Activated T-helper 2 cell treated with anti-CD3 and anti-CD28 coated beads, Interferon-gamma antibody, Interleukin-2, Interleukin-4, amounts not matched to agents 10 μg/mL and 5 μg/mL and 100 μg/mL, durations not matched to agents 14 hours and 24 hours and 36 hours (primary cell): ENCODE measurements around the gene PLCZ1. TPM values are rescaled to one million over a fixed set of nuclear protein-coding genes. Genes with fewer than 3 reads are reported as not detected.
"Not testable (repeated sequence)": the region's sequence is repeated elsewhere in the genome, so short reads cannot be mapped to it uniquely, and the experiment has no call there.

Source experiments
- DNase-seq: peaks from one replicate; pipeline ENCODE4 v3.0.0; 2021; ENCODE audit warnings: low spot score
- H3K27ac Mint-ChIP-seq: one replicate; pipeline ENCODE4 v1.8.0; 2021; ENCODE audit warnings: mixed read lengths
- H3K27me3 Mint-ChIP-seq: one replicate; pipeline ENCODE4 v1.8.0; 2021; ENCODE audit warnings: low read depth, mixed read lengths
- H3K36me3 Mint-ChIP-seq: one replicate; pipeline ENCODE4 v1.8.0; 2021; ENCODE audit warnings: low read depth, mixed read lengths
- H3K4me1 Mint-ChIP-seq: one replicate; pipeline ENCODE4 v1.8.0; 2021; ENCODE audit warnings: low read depth, mixed read lengths
- H3K4me3 Mint-ChIP-seq: one replicate; pipeline ENCODE4 v1.8.0; 2021; ENCODE audit warnings: low read depth, mild to moderate bottlenecking, moderate library complexity, mixed read lengths
- H3K9me3 Mint-ChIP-seq: one replicate; pipeline ENCODE4 v1.8.0; 2021; ENCODE audit warnings: mixed read lengths
- intact Hi-C: fragments of 100-400 bp; cut with micrococcal nuclease; formaldehyde crosslinking; loops from one replicate; pipeline ENCODE4 v1.15.1; 2023
- total RNA-seq: library from RNA; stranded (reverse); gene quantifications from 2 replicates; pipeline ENCODE4 v1.2.3, GENCODE V29; 2022

Gene PLCZ1, protein sequence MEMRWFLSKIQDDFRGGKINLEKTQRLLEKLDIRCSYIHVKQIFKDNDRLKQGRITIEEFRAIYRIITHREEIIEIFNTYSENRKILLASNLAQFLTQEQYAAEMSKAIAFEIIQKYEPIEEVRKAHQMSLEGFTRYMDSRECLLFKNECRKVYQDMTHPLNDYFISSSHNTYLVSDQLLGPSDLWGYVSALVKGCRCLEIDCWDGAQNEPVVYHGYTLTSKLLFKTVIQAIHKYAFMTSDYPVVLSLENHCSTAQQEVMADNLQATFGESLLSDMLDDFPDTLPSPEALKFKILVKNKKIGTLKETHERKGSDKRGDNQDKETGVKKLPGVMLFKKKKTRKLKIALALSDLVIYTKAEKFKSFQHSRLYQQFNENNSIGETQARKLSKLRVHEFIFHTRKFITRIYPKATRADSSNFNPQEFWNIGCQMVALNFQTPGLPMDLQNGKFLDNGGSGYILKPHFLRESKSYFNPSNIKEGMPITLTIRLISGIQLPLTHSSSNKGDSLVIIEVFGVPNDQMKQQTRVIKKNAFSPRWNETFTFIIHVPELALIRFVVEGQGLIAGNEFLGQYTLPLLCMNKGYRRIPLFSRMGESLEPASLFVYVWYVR
- total RNA-seq = not detected in 2 replicates

DNA sequence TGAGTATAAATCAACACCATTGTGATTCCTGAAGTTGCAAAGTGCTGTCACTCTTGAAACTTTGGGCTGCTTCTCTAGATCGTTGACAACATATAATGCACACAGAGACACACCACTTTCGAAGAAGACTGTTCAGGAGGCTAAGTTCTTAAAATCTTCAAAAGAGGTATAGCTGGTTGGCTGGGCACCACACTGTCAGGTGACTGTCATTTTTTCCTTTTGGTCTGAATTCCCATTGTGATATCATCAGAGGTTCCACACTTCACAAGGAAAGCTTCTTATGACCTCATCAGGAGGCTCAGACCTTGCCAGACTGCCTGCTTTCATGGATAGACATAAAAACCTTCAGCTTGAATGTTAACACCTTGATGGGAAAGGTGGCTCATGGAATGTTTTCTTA is at the start of gene PLCZ1, which contains the start of gene CAPZA3:
TSS of gene PLCZ1 (minus strand) at position 194 of the 400 bp plus-strand sequence. CDS start 641 bp downstream, outside the sequence.
TSS of gene CAPZA3 (plus strand) at position 301 of the 400 bp plus-strand sequence. CDS start 150 bp downstream, outside the sequence.
- intact Hi-C loops = no loop called here
- Mint-ChIP-seq H3K4me1 (no peaks in the 10 kb centered on the region), H3K9me3 (peaks cover 35% of the 10 kb centered on the region), H3K36me3 (no peaks in the 10 kb centered on the region), H3K27ac (no peak within 1 kb of the TSS), H3K27me3 (no peaks in the 10 kb centered on the region), H3K4me3 (no peak within 1 kb of the TSS)
- no peak for DNase-seq

DNA sequence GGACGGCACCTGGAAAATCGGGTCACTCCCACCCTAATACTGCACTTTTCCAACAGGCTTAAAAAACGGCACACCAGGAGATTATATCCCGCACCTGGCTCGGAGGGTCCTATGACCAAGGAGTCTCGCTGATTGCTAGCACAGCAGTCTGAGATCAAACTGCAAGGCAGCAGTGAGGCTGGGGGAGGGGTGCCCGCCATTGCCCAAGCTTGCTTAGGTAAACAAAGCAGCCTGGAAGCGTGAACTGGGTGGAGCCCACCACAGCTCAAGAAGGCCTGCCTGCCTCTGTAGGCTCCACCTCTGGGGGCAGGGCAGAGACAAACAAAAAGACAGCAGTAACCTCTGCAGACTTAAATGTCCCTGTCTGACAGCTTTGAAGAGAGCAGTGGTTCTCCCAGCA is 47.7 kb upstream of the PLCZ1 start:
- H3K4me3 Mint-ChIP-seq, DNase-seq, H3K4me1 Mint-ChIP-seq, H3K27me3 Mint-ChIP-seq, H3K27ac Mint-ChIP-seq, intact Hi-C loops, H3K36me3 Mint-ChIP-seq: not testable (repeated sequence)
- peaks cover 25% of the 10 kb centered on the region for H3K9me3 Mint-ChIP-seq

DNA sequence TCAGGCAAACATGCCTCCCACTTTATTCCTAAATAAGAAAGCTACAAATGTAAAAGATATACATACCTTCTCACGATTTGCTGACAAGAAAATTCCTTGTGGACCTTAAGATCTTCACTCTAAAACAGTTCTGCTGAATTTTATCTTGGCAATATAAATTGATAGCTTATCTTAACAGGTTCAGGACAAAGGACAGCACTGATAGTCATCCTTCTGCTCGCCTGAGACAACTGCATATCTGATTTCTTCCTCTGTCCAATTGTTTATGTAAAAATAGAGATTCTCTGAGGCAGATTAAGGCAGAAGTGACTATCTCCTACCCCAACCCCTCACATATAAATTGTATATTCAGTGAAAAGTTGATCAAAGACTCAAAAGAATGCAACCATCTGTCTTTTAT is 45.0 kb upstream of the PLCZ1 start:
- intact Hi-C loops = no loop called here
- peaks cover 49% of the 10 kb centered on the region for H3K9me3 Mint-ChIP-seq
- DNase-seq = no peak
- no peak overlapping the region for H3K4me3 Mint-ChIP-seq
- no peaks in the 10 kb centered on the region for H3K36me3 Mint-ChIP-seq
- no peaks in the 10 kb centered on the region for H3K4me1 Mint-ChIP-seq
- H3K27ac Mint-ChIP-seq = no peak overlapping the region
- no peaks in the 10 kb centered on the region for H3K27me3 Mint-ChIP-seq

DNA sequence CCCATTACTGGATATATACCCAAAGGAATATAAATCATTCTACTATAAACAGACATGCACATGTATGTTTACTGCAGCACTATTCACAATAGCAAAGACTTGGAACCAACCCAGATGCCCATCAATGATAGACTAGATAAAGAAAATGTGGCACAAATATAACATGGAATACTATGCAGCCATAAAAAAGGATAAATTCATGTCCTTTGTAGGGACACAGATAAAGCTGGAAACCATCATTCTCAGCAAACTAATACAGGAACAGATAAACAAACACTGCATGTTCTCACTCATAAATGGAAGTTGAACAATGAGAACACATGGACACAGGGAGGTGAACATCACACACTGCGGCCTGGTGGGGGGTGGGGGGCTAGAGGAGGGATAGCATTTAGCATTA is 28.7 kb upstream of the PLCZ1 start:
- H3K4me3 Mint-ChIP-seq, DNase-seq, H3K27me3 Mint-ChIP-seq, H3K36me3 Mint-ChIP-seq, H3K4me1 Mint-ChIP-seq, intact Hi-C loops, H3K27ac Mint-ChIP-seq: not testable (repeated sequence)
- peaks cover 37% of the 10 kb centered on the region for H3K9me3 Mint-ChIP-seq

DNA sequence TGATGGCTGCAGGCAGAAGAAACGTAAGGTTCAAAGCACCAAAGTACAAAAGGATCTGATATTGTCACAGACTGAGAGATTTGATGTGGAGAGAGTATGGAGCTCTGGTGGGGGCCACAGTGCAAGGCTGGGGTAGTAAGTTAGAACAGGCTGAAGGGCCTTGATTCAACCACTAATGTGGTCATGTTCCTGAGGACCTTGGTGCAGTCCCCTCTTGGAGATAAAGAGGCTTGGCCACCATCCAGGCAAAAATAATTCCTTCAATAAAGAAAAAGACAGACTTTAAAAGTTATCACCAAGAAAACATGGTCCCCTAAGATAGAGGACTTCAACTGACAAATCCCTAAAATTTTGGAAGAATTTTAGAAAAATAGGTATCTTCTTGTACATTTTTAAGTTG is 17.5 kb upstream of the PLCZ1 start:
- Mint-ChIP-seq H3K9me3 (peaks cover 3% of the 10 kb centered on the region), H3K27me3 (no peaks in the 10 kb centered on the region), H3K36me3 (no peaks in the 10 kb centered on the region), H3K4me3 (no peak overlapping the region), H3K4me1 (no peaks in the 10 kb centered on the region), H3K27ac (no peak overlapping the region)
- DNase-seq = no peak
- intact Hi-C loops = no loop called here

- H3K36me3 Mint-ChIP-seq = no peaks in the 10 kb centered on the region
- intact Hi-C loops = no loop called here
- no peak for DNase-seq
- peaks cover 3% of the 10 kb centered on the region for H3K9me3 Mint-ChIP-seq
- H3K27ac Mint-ChIP-seq = no peak overlapping the region
- H3K27me3 Mint-ChIP-seq = no peaks in the 10 kb centered on the region
- no peak overlapping the region for H3K4me3 Mint-ChIP-seq
- H3K4me1 Mint-ChIP-seq = no peaks in the 10 kb centered on the region
Measured at GRCh38 chr12:18754124-18754707, 16.4 kb upstream of the PLCZ1 start.

- H3K27ac Mint-ChIP-seq = no peak overlapping the region
- no peak for DNase-seq
- no peaks in the 10 kb centered on the region for H3K36me3 Mint-ChIP-seq
- H3K4me1 Mint-ChIP-seq = no peaks in the 10 kb centered on the region
- H3K4me3 Mint-ChIP-seq = no peak overlapping the region
- H3K27me3 Mint-ChIP-seq = no peaks in the 10 kb centered on the region
- peaks cover 3% of the 10 kb centered on the region for H3K9me3 Mint-ChIP-seq
- intact Hi-C loops = no loop called here
Measured at GRCh38 chr12:18753481-18754123, 15.8 kb upstream of the PLCZ1 start.

DNA sequence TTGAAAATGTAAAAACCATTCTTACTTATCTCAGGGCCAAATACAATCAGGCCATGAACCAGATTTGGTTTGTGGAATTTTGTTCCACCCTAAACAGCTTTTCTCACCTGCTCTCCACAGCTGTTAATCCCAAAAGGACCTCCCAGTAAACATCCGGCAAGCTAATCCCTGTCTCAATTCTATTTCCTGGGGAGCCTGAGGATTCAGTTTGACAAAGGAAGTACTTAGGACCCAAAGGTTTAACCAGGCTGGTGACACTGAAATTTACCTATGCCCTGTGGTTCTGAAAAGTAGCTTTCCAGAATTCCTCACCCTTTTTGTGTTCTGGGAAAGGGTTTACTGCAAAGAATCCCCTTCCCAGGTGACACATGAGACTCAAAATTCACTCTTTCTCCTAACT is 15.1 kb upstream of the PLCZ1 start:
- H3K27ac Mint-ChIP-seq = no peak overlapping the region
- no peaks in the 10 kb centered on the region for H3K36me3 Mint-ChIP-seq
- H3K4me1 Mint-ChIP-seq = no peaks in the 10 kb centered on the region
- H3K27me3 Mint-ChIP-seq = no peaks in the 10 kb centered on the region
- intact Hi-C loops = no loop called here
- peaks cover 3% of the 10 kb centered on the region for H3K9me3 Mint-ChIP-seq
- no peak overlapping the region for H3K4me3 Mint-ChIP-seq
- no peak for DNase-seq

DNA sequence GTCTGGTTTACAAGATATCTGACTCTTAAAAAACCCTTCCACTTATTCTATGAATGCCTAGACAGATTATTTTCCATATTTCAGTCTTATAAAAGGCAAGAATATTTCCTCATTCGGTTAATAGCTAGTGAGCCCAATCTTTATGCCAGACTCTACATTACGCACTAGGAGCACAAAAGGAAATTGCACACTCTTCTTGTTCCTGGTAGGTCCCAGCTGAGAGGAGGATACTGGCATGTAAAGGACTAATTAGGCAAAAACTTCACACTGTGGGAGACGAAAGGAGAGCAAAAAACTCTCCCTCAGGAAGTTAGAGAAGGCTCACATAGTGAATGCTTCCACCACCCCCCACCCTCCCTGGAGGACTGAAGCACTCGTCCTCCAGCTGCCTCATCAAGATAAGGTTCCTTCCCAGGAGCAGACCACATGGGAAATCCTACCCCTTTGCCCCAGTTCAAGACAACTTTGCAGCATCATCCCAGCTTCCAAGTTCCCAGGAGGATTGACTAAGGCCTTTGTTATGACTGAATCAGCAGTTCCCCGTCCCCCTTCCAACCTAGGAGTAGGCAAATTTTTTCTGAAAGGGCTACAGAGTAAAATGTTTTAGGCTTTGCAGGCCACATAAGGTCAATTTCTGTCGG is 14.6 kb upstream of the PLCZ1 start:
- no peak for DNase-seq
- H3K4me3 Mint-ChIP-seq = no peak overlapping the region
- H3K4me1 Mint-ChIP-seq = no peaks in the 10 kb centered on the region
- H3K27ac Mint-ChIP-seq = no peak overlapping the region
- H3K36me3 Mint-ChIP-seq = no peaks in the 10 kb centered on the region
- intact Hi-C loops = no loop called here
- H3K9me3 Mint-ChIP-seq = peaks cover 3% of the 10 kb centered on the region
- H3K27me3 Mint-ChIP-seq = no peaks in the 10 kb centered on the region

GRCh38 chr12:18751866-18752265 is 14.1 kb upstream of the PLCZ1 start:
- no peak overlapping the region for H3K4me3 Mint-ChIP-seq
- DNase-seq = no peak
- H3K27ac Mint-ChIP-seq = no peak overlapping the region
- H3K27me3 Mint-ChIP-seq = no peaks in the 10 kb centered on the region
- intact Hi-C loops = no loop called here
- H3K36me3 Mint-ChIP-seq = no peaks in the 10 kb centered on the region
- no peaks in the 10 kb centered on the region for H3K4me1 Mint-ChIP-seq
- peaks cover 3% of the 10 kb centered on the region for H3K9me3 Mint-ChIP-seq

- no peaks in the 10 kb centered on the region for H3K27me3 Mint-ChIP-seq
- H3K9me3 Mint-ChIP-seq = peaks cover 5% of the 10 kb centered on the region
- H3K36me3 Mint-ChIP-seq = no peaks in the 10 kb centered on the region
- no peak overlapping the region for H3K27ac Mint-ChIP-seq
- DNase-seq = no peak
- no peak overlapping the region for H3K4me3 Mint-ChIP-seq
- no peaks in the 10 kb centered on the region for H3K4me1 Mint-ChIP-seq
- intact Hi-C loops = no loop called here
Measured at GRCh38 chr12:18750085-18750484, 12.3 kb upstream of the PLCZ1 start.

DNA sequence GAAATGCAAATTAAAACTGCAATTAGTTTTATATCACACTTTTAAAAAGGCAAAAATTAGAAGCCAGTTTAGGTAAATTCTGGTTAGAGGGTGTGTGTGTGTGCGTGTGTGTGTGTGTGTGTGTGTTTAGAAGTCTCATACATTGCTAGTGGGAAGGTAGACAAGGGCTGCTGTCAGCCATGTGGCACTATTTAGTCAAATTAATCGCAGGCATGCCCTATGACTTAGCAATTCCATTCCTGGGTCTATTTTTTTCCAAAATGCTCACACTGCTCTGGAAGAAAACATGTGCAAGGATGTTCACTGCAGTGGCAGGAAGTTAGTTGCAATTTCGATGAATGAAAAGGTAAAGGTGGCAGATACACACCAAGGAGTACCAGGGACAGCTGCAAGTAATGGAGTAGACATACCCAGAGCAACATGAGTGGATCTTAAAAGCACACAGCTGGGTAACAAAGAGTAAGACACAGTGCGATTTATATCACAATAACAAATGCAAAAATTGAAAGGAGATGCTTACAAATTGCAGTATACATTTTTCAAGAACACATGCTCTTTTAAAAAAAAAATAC is 11.7 kb upstream of the PLCZ1 start:
- intact Hi-C loops = no loop called here
- Mint-ChIP-seq H3K27ac (no peak overlapping the region), H3K4me3 (no peak overlapping the region), H3K36me3 (no peaks in the 10 kb centered on the region), H3K27me3 (no peaks in the 10 kb centered on the region), H3K4me1 (no peaks in the 10 kb centered on the region), H3K9me3 (peaks cover 6% of the 10 kb centered on the region)
- no peak for DNase-seq
